ENCODE results near the gene PCDHGA10.

DNA sequence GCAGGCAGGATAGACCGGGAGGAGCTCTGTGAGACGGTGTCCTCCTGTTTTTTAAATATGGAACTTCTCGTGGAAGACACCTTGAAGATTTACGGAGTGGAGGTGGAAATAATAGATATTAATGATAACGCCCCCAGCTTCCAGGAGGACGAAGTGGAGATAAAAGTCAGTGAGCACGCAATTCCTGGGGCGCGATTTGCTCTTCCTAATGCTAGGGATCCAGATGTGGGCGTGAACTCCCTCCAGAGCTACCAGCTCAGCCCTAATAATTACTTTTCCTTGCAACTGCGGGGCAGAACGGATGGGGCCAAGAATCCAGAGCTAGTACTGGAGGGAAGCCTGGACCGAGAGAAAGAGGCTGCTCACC is 8.7 kb downstream of the PCDHGA10 start:
- TF ChIP-seq CTCF (conservative IDR thresholded peaks at IDR 0.05): no peak
- no peak for TF ChIP-seq ZFX (IDR thresholded peaks at IDR 0.05)
